ENCODE results near the gene APOBEC4.

GRCh38 chr1:183653876-183654451 is 848 bp upstream of the APOBEC4 start:
- TF ChIP-seq ASH2L (IDR thresholded peaks at IDR 0.05; ENCODE audit: low read length) (no peak), CTCF (IDR thresholded peaks at IDR 0.05; ENCODE audit: control extremely low read depth in 1 of 3, insufficient read depth in 1 of 3, low read depth in 1 of 3, low read length in 3 of 3) (no peak), BACH1 (IDR thresholded peaks at IDR 0.05; ENCODE audit: low read length) (no peak), ATF2 (IDR thresholded peaks at IDR 0.05; ENCODE audit: low read length) (no peak), SIRT6 (IDR thresholded peaks at IDR 0.05; ENCODE audit: low read length) (no peak), EP300 (IDR thresholded peaks at IDR 0.05; ENCODE audit: borderline replicate concordance in 1 of 2, low read depth in 2 of 2, low read length in 2 of 2) (no peak), POLR2A (IDR thresholded peaks at IDR 0.05; ENCODE audit: control extremely low read depth in 1 of 2, low read depth in 2 of 2, low read length in 2 of 2) (no peak), JUND (IDR thresholded peaks at IDR 0.05; ENCODE audit: low read length) (no peak), SAP30 (IDR thresholded peaks at IDR 0.05; ENCODE audit: insufficient read depth, insufficient replicate concordance, low read length) (no peak)
